Middle frontal gyrus (tissue), 1 donor: ENCODE data around the gene RPS25.
"Not testable (repeated sequence)": the region's sequence is repeated elsewhere in the genome, so short reads cannot be mapped to it uniquely, and the experiment has no call there.

ENCODE experiments used
- DNase-seq: peaks from one replicate; pipeline ENCODE4 v3.0.0-alpha.2; 2015; ENCODE audit warnings: low spot score; ENCODE audit errors: extremely low spot score

RPS25 gene

DNA sequence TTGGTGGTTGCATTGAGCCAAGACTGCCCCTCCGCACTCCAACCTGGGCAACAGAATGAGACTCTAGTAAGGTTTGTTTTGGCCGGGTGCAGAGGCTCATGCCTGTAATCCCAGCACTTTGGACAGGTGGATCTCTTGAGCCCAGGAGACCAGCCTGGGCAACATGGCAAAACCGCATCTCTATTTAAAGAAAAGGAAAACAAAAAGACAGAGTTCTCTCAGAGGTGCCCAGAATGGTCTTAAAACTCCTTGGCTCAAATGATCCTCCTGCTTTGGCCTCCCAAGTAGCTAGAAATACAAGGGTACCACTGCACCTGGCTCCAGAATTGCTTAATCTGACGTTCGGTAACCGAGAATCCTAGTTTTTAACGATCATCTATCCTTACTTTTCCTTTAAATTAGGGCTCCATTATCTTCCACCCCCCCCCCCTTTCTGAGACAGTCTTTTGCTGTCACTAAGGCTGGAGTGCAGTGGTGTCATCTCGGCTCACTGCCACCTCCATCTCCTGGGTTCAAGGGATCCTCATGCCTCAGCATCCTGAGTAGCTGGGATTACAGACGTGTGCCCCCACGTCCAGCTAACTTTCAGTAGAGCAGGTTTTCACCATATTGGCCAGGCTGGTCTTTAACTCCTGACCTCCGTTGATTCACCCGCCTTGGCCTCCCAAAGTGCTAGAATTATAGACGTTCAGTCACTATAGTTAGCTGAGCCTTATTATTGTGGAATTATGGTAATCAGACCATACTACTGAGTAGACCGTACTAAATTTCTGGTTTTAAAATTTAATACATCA lies 1.7 kb downstream of the RPS25 start:
- DNase-seq, result no peak

DNA sequence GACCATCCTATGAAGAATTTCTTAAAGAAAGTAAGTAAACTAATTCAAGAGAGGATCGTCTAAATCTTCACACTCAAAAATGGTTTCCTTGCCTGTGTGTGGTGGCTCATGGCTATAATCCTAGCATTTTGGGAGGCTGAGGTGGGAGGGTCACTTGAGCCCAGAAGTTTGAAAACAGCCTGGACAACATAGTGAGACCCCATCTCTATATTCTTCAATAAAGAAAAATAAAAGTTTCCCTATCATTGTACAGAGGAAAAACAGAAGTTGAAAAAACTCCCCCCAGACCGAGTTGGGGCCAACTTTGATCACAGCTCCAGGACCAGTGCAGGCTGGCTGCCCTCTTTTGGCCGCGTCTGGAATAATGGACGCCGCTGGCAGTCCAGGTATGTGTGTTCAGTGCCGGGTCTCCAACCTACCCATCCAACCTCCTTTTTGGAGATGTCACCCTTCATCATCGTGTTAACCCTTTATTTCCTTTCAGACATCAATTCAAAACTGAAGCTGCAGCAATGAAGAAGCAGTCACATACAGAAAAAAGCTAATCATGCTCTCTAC lies 3.0 kb downstream of the RPS25 start:
- no peak for DNase-seq

DNA sequence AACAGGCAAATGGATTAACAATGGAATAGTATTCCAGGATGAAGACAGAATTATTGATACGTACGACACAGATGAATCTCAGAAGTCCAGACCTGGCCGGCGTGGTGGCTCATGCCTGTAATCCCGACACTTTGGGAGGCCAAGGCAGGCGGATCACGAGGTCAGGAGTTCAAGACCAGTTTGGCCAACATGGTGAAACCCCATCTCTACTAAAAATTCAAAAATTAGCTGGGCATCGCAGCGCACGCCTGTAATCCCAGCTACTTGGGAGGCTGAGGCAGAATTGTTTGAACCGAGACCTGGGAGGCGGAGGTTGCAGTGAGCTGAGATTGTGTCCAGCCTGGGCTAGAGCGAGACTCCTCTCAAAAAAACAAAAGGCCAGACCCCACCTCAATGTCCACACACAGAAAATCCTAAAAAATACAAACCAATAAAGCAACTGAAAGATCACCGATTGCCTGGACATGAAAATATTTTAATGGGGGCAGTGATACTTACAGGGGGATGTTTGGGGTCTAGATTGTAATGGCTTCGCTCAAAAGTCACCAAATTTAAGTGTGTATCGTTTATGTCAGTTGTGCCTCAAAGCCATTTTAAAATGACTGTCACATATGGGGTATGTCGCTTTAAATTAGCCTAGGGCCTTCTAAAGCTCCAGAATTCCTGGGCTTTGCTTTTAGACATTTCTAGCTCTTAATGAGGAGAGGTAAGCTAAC lies 3.8 kb downstream of the RPS25 start:
- no peak for DNase-seq

DNA sequence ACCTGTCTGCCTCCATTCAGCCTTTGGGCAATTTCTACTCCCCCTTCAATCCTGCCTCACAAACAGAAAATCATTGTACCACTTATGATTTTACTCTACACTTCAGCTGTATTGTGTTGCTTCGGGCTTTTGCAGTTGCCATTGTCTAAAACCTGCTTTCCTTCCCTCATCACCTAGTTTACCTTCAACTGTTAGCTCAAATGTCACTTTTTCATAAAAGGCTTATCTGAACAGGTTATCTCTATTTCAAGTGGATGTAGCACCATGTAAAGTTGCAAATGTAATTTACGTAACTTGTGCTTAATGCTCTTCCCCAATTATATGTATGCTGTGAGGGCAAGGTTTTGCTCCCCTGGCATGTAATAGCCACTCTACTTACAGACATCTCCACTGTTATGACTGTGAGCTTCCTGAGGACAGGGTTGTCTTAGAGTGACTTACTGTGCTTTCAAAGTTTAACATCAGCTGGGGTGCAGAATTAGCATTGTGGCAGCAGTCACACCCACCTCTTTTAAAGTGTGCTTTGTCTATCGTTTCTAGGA lies 5.4 kb downstream of the RPS25 start:
- no peak for DNase-seq

DNA sequence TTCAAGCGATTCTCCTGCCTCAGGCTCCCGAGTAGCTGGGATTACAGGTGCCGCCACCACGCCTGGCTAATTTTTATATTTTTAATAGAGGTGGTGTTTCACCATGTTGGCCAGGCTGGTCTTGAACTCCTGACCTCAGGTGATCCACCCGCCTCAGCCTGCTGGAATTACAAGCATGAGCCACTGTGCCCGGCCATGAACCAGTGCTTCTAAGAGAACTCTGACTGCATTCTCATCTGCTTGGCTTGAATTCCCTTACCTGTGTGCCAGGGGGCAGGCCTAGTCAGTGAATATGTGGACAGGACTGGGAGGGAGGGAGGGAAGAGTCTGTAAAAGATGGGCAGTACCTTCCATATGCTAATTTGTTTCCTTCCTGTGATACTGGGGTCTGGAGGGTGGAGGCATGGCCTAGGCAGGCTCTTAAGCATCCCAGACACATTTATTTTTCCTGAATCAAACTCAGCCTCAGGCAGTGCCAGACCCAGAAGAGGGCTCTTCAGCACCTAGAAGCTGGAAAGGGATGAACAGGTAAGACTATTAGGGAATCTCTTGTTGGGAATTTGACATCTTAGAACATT lies 6.6 kb downstream of the RPS25 start:
- DNase-seq, result no peak

DNA sequence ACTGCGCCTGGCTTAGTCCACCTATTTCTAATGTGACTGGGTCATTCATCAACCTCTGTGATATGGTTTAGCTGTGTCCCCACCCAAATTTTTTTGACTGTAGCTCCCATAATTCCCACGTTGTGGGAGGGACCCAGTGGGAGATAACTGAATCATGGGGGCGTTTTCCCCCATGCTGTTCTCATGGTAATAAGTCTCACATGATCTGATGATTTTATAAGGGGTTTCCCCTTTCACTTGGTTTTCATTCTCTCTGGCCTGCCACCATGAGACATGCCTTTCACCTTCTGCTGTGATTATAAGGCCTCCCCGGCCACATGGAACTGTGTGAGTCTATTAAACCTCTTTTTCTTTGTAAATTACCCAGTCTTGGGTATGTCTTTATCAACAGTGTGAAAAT lies 11.5 kb downstream of the RPS25 start:
- no peak for DNase-seq

DNA sequence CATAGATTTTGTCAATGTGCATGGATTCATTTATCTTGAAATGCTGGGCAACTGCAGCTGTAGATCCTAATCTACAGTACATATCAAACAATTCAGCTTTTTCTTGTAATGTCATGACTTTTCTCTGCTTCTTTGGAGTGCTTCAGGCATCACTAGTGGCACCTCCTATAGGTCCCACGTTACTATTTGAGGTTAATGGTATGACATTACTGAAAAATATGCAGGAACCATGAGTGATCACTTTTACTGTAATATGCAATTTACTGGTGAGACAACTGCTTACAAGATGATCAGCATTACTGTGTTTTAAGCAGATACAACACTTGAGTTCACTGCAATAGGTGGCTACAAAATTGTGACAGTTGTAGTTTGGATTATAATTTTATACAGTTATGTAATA lies 17.2 kb downstream of the RPS25 start:
- no peak for DNase-seq

DNA sequence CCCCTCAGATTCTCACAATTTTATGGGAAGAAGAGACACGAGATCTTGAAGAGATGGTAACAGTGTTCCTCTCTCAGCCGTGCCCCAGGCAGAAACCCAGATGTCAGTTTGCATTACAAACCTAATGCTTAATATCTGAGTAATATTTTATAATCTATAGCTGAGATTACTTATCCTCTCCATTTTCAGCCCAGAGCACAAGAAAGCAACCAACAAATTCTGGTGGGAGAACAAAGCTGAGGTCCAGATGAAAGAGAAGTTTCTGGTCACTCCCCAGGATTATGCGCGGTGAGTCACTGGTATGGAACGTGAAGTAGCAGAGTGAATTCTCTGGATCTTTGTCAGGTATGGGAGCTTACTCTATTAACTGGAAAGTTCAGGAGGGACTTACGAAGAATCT lies 19.3 kb downstream of the RPS25 start:
- DNase-seq, result no peak

DNA sequence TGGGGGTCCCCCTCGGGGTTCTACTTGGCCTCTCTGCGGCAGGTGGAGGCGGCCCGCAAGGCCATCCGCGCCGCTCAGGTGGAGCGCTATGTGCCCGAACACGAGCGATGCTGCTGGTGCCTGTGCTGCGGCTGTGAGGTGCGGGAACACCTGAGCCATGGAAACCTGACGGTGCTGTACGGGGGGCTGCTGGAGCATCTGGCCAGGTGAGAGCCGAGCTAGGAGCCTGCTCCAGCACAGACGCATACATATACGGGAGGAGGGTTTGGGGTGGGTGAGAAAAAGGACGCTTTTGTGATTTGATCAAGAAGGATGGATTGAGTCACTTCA lies 19.8 kb downstream of the RPS25 start:
- DNase-seq, result no peak

DNA sequence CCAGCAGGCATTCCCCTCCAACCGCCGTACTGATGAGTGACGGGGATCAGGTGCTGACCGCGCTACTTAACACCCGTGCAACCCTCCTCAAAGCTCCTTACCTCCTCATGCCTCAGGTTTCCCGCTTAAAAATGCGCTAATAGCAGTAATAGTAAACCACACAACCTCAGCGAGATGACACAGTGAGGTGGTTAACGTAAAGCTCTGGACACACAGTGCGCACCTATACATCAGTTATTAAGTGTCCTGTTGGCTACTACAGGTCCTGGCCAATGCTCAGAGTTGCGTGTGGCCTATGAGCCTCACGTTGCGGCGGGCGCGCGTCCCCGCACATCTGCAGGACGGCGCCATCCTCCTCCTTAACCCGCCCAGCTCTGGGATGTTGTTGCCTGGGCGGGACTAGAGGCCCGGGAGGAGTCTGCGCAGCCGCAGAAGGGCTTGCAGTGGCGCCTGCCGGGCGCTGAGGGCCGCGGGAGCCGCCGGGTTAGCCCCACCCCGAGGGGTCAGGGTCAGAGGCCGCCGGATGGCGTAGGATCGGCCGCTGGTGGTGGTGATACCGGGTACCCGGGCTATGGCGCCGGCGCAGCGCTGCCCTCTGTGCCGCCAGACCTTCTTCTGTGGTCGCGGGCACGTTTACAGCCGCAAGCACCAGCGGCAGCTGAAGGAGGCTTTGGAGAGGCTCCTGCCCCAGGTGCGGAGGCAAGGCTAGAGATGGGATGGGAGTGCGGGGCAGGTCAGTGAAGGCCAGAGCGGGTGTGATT lies 20.3 kb downstream of the RPS25 start, which contains the start of gene CENATAC:
Gene CENATAC, plus strand, starts transcription at position 512 of the 761 bp plus-strand sequence. Its CDS starts 60 bp downstream, at position 572.
- DNase-seq, result peak; percentile 95

DNA sequence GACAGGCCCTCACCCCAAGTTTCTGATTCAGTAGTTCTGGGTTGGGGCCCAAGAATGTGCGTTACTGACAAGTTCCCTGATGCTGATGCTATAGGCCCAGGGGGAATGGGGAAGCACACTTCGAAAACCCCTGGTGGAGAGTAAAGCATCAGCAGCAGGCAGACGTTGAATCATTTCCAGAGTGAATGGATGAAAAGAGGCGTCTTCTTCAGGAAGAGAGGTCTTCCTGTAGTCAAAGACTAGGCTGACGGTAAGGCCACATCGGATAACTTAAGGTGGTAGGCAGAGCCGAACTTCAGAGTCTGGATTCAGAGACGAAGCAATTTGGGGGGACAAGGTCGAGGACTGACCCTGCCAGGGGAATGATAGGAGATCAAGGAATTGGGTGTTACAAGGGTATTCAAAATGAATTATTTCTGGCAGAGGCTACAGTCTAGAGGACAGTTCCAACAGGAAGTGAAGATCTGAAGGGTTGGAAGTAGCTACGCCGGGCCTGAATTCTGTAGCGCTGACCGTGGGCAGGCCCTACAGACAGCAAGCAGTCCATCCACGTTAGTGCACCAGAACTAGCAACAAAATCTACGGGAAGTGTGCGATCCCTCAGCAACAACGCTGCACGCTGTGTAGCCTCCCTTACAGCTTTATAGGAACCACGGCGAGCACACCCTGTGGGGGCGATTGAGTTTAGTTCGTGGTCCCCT lies 21.1 kb downstream of the RPS25 start:
- DNase-seq, result no peak

DNA sequence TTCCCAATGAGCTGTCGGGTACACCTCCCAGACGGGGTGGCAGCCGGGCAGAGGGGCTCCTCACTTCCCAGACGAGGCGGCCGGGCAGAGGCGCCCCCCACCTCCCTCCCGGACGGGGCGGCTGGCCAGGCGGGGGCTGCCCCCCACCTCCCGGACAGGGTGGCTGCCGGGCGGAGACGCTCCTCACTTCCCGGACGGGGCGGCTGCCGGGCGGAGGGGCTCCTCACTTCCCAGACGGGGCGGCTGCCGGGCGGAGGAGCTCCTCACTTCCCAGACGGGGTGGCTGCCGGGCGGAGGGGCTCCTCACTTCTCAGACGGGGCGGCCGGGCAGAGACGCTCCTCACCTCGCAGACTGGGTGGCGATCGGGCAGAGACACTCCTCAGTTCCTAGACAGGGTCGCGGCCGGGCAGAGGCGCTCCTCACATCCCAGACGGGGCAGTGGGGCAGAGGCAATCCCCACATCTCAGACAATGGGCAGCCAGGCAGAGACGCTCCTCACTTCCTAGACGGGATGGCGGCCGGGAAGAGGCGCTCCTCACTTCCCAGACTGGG lies 26.6 kb downstream of the RPS25 start:
- DNase-seq, result not testable (repeated sequence)

DNA sequence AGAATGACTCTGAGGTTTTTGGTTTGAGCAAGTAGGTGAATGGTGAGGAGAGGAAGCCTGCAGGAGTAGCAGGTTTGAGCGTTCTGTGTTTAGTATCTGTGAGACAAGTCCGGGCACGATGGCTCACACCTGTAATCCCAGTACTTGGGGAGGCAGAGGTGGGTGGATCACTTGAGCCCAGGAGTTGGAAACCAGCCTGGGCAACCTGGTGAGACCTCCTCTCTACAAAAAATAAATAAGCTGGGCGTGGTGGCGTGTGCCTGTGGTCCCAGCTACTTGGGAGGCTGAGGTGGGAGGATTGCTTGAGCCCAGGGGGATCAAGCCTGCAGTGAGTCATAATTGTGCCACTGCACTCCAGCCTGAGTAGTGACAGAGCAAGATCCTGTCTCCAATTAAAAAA lies 29.9 kb downstream of the RPS25 start:
- DNase-seq, result no peak

DNA sequence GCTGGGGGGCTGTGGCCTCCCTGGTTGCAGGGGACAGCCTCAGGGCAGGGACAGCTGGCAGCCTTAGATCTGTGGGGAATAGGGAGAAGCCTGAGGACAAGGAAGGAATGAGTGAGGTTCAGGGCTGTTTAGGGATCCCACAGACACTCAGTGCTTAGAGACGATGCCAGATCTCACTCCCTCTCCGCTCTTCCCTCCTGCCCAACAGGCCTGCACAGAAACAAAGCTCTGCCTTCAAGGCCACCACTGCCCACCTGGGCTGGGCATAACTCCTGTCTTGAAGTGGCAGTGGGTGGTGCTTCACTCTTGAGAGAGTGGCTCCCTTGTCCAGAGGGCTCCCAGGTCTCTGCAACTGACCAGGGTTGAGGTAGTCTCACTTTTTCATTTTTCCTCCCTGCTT lies 33.3 kb downstream of the RPS25 start:
- no peak for DNase-seq

DNA sequence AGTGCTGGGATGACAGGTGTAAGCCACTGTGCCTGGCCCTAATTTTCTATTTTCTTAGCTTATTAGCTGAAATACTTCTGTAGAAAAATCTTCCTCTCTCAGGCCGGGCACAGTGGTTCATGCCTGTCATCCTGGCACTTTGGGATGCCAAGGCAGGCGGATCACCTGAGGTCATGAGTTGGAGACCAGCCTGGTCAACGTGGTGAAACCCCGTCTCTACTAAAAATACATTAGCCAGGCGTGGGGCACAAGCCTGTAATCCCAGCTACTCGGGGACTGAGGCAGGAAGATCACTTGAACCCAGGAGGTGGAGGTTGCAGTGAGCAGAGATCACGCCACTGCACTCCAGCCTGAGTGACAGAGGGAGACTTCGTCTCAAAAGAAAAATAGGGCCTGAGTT lies 33.8 kb downstream of the RPS25 start:
- DNase-seq, result not testable (repeated sequence)

DNA sequence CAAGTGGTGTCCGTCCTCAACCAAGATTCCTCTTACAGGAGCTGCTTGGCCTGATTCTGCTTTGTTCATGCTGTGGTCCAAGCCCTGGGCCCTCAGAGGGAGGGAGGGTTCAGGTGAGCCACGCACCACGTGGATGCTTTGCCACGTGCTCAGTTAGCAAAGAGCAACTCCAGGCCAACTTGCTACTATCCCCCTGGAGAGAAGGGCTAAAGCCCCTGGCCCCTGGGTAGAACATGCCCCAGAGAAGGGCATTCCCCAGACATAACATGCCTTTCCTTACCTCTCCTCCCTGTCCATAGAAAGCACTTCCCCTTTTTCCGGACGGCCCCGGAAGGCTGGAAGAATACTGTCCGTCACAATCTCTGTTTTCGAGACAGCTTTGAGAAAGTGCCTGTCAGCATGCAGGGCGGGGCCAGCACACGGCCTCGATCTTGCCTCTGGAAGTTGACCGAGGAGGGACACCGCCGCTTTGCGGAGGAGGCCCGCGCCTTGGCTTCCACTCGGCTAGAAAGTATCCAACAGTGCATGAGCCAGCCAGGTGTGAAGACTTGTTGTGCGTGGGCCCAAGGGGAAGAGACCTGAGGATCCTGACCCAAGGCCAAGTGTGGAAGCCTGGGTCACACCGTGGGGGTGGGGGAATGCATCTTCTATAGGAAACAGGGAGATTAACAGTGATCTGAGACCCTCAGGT lies 37.8 kb downstream of the RPS25 start:
- DNase-seq, result no peak

DNA sequence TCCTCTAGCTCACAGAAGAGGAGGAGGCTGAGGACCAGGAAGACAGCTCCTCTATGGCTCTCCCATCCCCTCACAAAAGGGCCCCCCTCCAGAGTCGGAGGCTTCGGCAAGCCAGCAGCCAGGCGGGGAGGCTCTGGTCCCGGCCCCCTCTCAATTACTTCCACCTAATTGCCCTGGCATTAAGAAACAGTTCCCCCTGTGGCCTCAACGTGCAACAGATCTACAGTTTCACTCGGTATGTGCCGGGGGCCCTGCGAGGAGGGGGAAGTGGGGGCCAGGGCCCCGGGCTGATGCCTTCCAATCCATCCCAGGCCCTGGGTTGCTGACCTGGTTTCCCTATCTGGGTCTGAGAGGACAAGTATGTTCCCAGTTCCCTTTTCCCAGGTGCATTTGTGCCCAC lies 38.7 kb downstream of the RPS25 start:
- DNase-seq, result no peak

DNA sequence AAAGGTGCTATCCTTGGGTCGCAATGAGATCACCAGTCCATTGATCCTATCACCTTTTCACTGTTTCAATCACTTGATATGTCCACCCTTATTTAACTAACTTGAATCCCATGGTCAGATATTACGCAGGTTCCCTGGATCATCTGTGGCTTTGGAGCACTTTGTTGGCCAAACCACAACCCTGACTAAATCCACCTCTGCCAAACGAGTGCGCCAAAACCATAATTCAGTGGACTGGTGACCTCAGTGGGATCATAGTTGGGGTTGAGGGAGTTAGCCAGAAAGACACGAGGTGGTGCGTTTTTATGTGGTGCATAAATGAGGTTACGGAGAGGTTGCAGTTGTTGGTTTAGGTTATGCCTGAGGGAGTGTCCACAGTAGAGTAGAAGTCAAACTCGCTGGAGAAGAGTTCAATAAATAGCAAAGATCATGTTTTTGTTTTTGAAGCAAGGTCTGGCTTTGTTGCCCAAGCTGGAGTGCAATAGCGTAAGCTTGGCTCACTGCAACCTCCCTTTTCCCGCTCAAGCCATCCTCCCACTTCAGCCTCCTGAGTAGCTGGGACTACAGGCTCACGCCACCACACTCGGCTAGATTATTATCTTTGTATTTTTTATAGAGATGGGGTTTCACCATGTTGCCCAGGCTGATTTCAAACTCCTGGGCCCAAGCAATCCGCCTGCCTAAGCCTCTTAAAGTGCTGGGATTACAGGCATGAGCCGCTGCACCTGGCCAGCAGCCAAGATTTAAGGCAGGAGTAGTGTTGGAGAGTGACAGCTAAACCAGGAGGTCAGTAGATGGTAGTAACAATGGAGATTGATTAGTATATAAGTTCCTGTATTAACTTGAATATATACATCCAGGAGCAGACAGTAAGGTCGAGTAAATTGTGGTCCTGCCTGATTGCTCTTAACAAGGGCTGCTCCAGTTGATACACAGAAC lies 42.1 kb downstream of the RPS25 start:
- no peak for DNase-seq

DNA sequence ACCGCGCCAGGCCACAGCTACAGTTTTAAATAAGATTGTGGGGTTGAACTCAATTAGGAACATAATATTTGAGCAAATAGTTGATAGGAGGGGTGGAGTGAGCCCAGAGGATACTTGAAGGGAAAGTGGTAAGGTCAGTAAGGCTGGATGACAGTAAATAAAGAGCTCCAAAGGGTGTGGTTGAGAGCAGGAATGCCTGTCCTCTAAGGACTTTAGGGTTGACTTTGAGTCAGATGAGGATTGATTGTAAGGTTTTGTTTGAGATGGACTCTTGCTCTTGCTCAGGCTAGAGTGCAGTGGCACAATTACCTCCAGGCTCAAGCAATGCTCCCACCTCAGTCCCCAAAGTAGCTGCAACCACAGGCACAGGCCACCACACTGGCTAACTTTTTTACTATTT lies 44.2 kb downstream of the RPS25 start:
- no peak for DNase-seq
